ENCODE data around the gene CCL20. TPM values are rescaled to one million over a fixed set of nuclear protein-coding genes. Genes with fewer than 3 reads are reported as not detected.

CCL20 gene
- total and polyA plus RNA-seq, 2 of the 13 experiments (the other 11 are each of a cell fraction or from before 2014, with no cell fraction given), result 223 to 903 TPM

DNA sequence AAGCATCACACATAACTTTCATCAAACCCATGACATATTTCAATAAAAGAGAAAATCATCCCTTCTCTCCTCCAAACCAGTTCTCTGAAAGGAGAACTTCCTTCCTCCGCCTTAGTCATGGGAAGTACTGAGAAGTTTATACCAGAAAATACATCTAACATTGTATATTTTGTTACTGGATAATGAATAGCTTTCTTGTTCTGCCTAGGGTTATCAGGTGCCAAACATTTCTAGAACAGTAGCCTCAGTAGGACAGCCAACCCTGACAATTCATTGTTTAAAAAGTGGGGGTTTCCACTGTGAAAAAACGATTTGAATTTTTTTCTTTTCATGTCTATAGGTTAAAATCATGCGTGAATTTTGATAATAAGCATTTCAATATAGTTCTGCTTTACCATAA is 41.8 kb downstream of the CCL20 start (continued):
- TF ChIP-seq, protein P1, sequence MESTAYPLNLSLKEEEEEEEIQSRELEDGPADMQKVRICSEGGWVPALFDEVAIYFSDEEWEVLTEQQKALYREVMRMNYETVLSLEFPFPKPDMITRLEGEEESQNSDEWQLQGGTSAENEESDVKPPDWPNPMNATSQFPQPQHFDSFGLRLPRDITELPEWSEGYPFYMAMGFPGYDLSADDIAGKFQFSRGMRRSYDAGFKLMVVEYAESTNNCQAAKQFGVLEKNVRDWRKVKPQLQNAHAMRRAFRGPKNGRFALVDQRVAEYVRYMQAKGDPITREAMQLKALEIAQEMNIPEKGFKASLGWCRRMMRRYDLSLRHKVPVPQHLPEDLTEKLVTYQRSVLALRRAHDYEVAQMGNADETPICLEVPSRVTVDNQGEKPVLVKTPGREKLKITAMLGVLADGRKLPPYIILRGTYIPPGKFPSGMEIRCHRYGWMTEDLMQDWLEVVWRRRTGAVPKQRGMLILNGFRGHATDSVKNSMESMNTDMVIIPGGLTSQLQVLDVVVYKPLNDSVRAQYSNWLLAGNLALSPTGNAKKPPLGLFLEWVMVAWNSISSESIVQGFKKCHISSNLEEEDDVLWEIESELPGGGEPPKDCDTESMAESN (CRISPR knock-in tag; conservative IDR thresholded peaks at IDR 0.05), result no peak
- TF ChIP-seq SKIL (CRISPR knock-in tag; IDR thresholded peaks at IDR 0.05; ENCODE audit: borderline replicate concordance) (no peak), PTBP1 (IDR thresholded peaks at IDR 0.05; ENCODE audit: low read depth, low read length, poor library complexity, severe bottlenecking) (no peak), SYNCRIP (IDR thresholded peaks at IDR 0.05; ENCODE audit: insufficient read depth, low read depth, low read length) (no peak), ZXDC (CRISPR knock-in tag; IDR thresholded peaks at IDR 0.05) (no peak), ZNF775 (CRISPR knock-in tag; IDR thresholded peaks at IDR 0.05; ENCODE audit: borderline replicate concordance) (no peak), POLR2AphosphoS2 (IDR thresholded peaks at IDR 0.05; ENCODE audit: low read depth, low read length) (no peak), SRSF1 (optimal IDR thresholded peaks at IDR 0.05; ENCODE audit: low read depth, low read length) (no peak), ZNF343 (CRISPR knock-in tag; IDR thresholded peaks at IDR 0.05) (no peak), SMAD3 (CRISPR knock-in tag; IDR thresholded peaks at IDR 0.05) (no peak)
- TF ChIP-seq, protein P2, sequence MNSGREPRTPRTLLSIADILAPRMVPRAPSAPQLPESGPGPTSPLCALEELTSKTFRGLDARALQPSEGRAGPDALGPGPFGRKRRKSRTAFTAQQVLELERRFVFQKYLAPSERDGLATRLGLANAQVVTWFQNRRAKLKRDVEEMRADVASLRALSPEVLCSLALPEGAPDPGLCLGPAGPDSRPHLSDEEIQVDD (CRISPR knock-in tag; IDR thresholded peaks at IDR 0.05; ENCODE audit: borderline replicate concordance), result no peak
- TF ChIP-seq, protein P3, sequence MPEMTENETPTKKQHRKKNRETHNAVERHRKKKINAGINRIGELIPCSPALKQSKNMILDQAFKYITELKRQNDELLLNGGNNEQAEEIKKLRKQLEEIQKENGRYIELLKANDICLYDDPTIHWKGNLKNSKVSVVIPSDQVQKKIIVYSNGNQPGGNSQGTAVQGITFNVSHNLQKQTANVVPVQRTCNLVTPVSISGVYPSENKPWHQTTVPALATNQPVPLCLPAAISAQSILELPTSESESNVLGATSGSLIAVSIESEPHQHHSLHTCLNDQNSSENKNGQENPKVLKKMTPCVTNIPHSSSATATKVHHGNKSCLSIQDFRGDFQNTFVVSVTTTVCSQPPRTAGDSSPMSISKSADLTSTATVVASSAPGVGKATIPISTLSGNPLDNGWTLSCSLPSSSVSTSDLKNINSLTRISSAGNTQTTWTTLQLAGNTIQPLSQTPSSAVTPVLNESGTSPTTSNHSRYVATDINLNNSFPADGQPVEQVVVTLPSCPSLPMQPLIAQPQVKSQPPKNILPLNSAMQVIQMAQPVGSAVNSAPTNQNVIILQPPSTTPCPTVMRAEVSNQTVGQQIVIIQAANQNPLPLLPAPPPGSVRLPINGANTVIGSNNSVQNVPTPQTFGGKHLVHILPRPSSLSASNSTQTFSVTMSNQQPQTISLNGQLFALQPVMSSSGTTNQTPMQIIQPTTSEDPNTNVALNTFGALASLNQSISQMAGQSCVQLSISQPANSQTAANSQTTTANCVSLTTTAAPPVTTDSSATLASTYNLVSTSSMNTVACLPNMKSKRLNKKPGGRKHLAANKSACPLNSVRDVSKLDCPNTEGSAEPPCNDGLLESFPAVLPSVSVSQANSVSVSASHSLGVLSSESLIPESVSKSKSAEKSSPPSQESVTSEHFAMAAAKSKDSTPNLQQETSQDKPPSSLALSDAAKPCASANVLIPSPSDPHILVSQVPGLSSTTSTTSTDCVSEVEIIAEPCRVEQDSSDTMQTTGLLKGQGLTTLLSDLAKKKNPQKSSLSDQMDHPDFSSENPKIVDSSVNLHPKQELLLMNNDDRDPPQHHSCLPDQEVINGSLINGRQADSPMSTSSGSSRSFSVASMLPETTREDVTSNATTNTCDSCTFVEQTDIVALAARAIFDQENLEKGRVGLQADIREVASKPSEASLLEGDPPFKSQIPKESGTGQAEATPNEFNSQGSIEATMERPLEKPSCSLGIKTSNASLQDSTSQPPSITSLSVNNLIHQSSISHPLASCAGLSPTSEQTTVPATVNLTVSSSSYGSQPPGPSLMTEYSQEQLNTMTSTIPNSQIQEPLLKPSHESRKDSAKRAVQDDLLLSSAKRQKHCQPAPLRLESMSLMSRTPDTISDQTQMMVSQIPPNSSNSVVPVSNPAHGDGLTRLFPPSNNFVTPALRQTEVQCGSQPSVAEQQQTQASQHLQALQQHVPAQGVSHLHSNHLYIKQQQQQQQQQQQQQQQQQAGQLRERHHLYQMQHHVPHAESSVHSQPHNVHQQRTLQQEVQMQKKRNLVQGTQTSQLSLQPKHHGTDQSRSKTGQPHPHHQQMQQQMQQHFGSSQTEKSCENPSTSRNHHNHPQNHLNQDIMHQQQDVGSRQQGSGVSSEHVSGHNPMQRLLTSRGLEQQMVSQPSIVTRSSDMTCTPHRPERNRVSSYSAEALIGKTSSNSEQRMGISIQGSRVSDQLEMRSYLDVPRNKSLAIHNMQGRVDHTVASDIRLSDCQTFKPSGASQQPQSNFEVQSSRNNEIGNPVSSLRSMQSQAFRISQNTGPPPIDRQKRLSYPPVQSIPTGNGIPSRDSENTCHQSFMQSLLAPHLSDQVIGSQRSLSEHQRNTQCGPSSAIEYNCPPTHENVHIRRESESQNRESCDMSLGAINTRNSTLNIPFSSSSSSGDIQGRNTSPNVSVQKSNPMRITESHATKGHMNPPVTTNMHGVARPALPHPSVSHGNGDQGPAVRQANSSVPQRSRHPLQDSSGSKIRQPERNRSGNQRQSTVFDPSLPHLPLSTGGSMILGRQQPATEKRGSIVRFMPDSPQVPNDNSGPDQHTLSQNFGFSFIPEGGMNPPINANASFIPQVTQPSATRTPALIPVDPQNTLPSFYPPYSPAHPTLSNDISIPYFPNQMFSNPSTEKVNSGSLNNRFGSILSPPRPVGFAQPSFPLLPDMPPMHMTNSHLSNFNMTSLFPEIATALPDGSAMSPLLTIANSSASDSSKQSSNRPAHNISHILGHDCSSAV (CRISPR knock-in tag; IDR thresholded peaks at IDR 0.05; ENCODE audit: borderline replicate concordance), result no peak
